IMR-90 (cell line): ENCODE measurements around the gene CEACAM21. TPM values are rescaled to one million over a fixed set of nuclear protein-coding genes. Genes with fewer than 3 reads are reported as not detected.

ENCODE experiments used
- ATAC-seq: fragments of 200-7000 bp; cut with Tn5 transposase; 2 replicates; pipeline ENCODE4 v1.9.1; 2020; ENCODE audit warnings: low read depth, mild to moderate bottlenecking, moderate library complexity
- BruUV-seq: library from RNA; stranded (reverse); fragments of 400-500 nt; replicated peaks from 2 replicates; lab custom pipeline; 2021; lab: Mats Ljungman, UMichigan
- CTCF ChIA-PET: fragments of 300-600 bp; formaldehyde crosslinking; extraction: SDS; loops from one replicate; lab custom pipeline; 2021; ENCODE audit warnings: antibody characterized with exemption; lab: Yijun Ruan, JAX
- POLR2A ChIA-PET: fragments of 300-600 bp; sonication (Branson Sonifier 250); formaldehyde crosslinking; loops from one replicate; lab custom pipeline; 2022; ENCODE audit warnings: antibody characterized with exemption; ENCODE audit not compliant: unreplicated experiment; lab: Charles Lee
- DNase-seq: peaks from one replicate; pipeline ENCODE4 v3.0.0; 2013
- H2AFZ ChIP-seq: replicated peaks from 2 replicates; pipeline ENCODE3; 2013; ENCODE audit warnings: low read length, mild to moderate bottlenecking; ENCODE audit not compliant: poor library complexity
- H2AK5ac ChIP-seq: 2 replicates; pipeline ENCODE4 v1.6.1; 2013; ENCODE audit warnings: low read depth, low read length, inconsistent platforms
- H2AK9ac ChIP-seq: replicated peaks from 2 replicates; pipeline ENCODE3; 2013; ENCODE audit warnings: mild to moderate bottlenecking, low read depth, low read length, moderate library complexity; ENCODE audit not compliant: poor library complexity
- H2BK120ac ChIP-seq: 2 replicates; pipeline ENCODE4 v1.6.1; 2013; ENCODE audit warnings: low read depth, low read length, inconsistent platforms
- H2BK15ac ChIP-seq: 3 replicates; pipeline ENCODE4 v1.6.1; 2013; ENCODE audit warnings: low read depth, low read length, inconsistent platforms
- H2BK20ac ChIP-seq: 2 replicates; pipeline ENCODE4 v1.6.1; 2013; ENCODE audit warnings: low read depth, mild to moderate bottlenecking, inconsistent platforms, low read length, moderate library complexity
- H2BK5ac ChIP-seq: 2 replicates; pipeline ENCODE4 v1.6.1; 2013; ENCODE audit warnings: mild to moderate bottlenecking, low read depth, low read length, inconsistent platforms; ENCODE audit not compliant: poor library complexity, severe bottlenecking
- H3K14ac ChIP-seq: replicated peaks from 2 replicates; pipeline ENCODE4 v1.6.1; 2013; ENCODE audit warnings: low read depth, low read length, inconsistent platforms
- H3K18ac ChIP-seq: 2 replicates; pipeline ENCODE4 v1.6.1; 2013; ENCODE audit warnings: low read depth, low read length, control low read depth
- H3K23ac ChIP-seq: 2 replicates; pipeline ENCODE4 v1.6.1; 2013; ENCODE audit warnings: low read depth, low read length, inconsistent platforms
- H3K27ac ChIP-seq: 2 replicates; pipeline ENCODE4 v1.5.1; 2013; ENCODE audit warnings: mild to moderate bottlenecking, control low read depth, low read length; ENCODE audit not compliant: insufficient read depth
- H3K27me3 ChIP-seq: 2 replicates; pipeline ENCODE4 v1.6.1; 2013; ENCODE audit warnings: low read length; ENCODE audit not compliant: control insufficient read depth, insufficient read depth
- H3K36me3 ChIP-seq: 2 replicates; pipeline ENCODE4 v1.6.1; 2013; ENCODE audit warnings: low read length, mixed read lengths; ENCODE audit not compliant: control insufficient read depth, insufficient read depth
- H3K4ac ChIP-seq: 2 replicates; pipeline ENCODE4 v1.6.1; 2013; ENCODE audit warnings: low read depth, low read length, inconsistent platforms
- H3K4me1 ChIP-seq: 2 replicates; pipeline ENCODE4 v1.6.1; 2013; ENCODE audit warnings: low read length, mixed read lengths; ENCODE audit not compliant: control insufficient read depth, insufficient read depth
- H3K4me2 ChIP-seq: 2 replicates; pipeline ENCODE4 v1.6.1; 2013; ENCODE audit warnings: low read depth, mild to moderate bottlenecking, control low read depth, low read length, moderate library complexity
- H3K4me3 ChIP-seq: 2 replicates; pipeline ENCODE4 v1.5.1; 2013; ENCODE audit warnings: low read depth, mild to moderate bottlenecking, control low read depth, low read length, moderate library complexity; ENCODE audit not compliant: insufficient read depth
- H3K56ac ChIP-seq: 2 replicates; pipeline ENCODE4 v1.6.1; 2013; ENCODE audit warnings: low read length, inconsistent platforms; ENCODE audit not compliant: insufficient read depth; ENCODE audit errors: extremely low read depth
- H3K79me1 ChIP-seq, 2 experiments: 2 replicates each; pipeline ENCODE4 v1.6.1; 2013; ENCODE audit warnings: low read length in 2 of 2, inconsistent platforms in 1 of 2, low read depth in 1 of 2
- H3K9ac ChIP-seq: 2 replicates; pipeline ENCODE4 v1.6.1; 2013; ENCODE audit warnings: low read depth, low read length, control low read depth
- H3K9me1 ChIP-seq: 2 replicates; pipeline ENCODE4 v1.6.1; 2013; ENCODE audit warnings: low read length, inconsistent platforms; ENCODE audit not compliant: insufficient read depth
- H3K9me3 ChIP-seq: 2 replicates; pipeline ENCODE4 v1.6.1; 2013; ENCODE audit warnings: low read length; ENCODE audit not compliant: control insufficient read depth, insufficient read depth
- H4K20me1 ChIP-seq: 2 replicates; pipeline ENCODE4 v1.6.1; 2013; ENCODE audit warnings: low read length, inconsistent platforms; ENCODE audit not compliant: insufficient read depth
- H4K5ac ChIP-seq: 2 replicates; pipeline ENCODE4 v1.6.1; 2013; ENCODE audit warnings: mild to moderate bottlenecking, low read depth, low read length, control low read depth
- H4K8ac ChIP-seq, 2 experiments: 2 replicates each; pipeline ENCODE4 v1.6.1; 2013; ENCODE audit warnings: low read depth in 2 of 2, low read length in 2 of 2, control low read depth in 1 of 2, inconsistent platforms in 1 of 2
- H4K91ac ChIP-seq: 2 replicates; pipeline ENCODE4 v1.6.1; 2013; ENCODE audit warnings: low read depth, low read length, inconsistent platforms; ENCODE audit not compliant: insufficient read depth
- RCOR1 ChIP-seq: IDR thresholded peaks from 2 replicates; pipeline ENCODE4 v1.6.1; 2012; ENCODE audit warnings: mild to moderate bottlenecking, low read length, improper control_type of control experiment; ENCODE audit not compliant: insufficient replicate concordance
- RFX5 ChIP-seq: IDR thresholded peaks from 2 replicates; pipeline ENCODE4 v1.8.0; 2012; ENCODE audit warnings: low read depth, mild to moderate bottlenecking, low read length, moderate library complexity
- USF2 ChIP-seq: fragments of 150-350 bp; IDR thresholded peaks from 2 replicates; pipeline ENCODE4 v1.6.1; 2017; ENCODE audit warnings: mild to moderate bottlenecking, antibody characterized with exemption, low read length, low read depth
- WGBS, 2 experiments: methylation state at CpG; one replicate each; pipeline versions ENCODE4 v1.1.5 to v1.1.7; 2013; ENCODE audit warnings: missing lambda C conversion rate in 2 of 2; ENCODE audit not compliant: insufficient read length in 1 of 2; ENCODE audit errors: extremely low coverage in 2 of 2; 5-methylcytosine and 5-hydroxymethylcytosine counted together
- dilution Hi-C: fragments of 300-500 bp; cut with HindIII; formaldehyde crosslinking; loops from one replicate; pipeline ENCODE4 v1.14.3; 2018; ENCODE audit warnings: low sequenced_read_pairs; ENCODE audit not compliant: unreplicated experiment
- in situ Hi-C: fragments of 300-500 bp; cut with MboI; formaldehyde crosslinking; loops from 3 replicates; pipeline ENCODE4 v1.14.3; 2019; ENCODE audit warnings: low sequenced_read_pairs, inconsistent platforms, mixed read lengths
- intact Hi-C: fragments of 100-400 bp; cut with micrococcal nuclease; formaldehyde crosslinking; loops from 2 replicates; pipeline ENCODE4 v1.10.0; 2022
- polyA plus RNA-seq, 3 experiments: library from polyadenylated mRNA; depleted of rRNA; stranded (reverse); fragments of >200 nt; gene quantifications; 2 replicates each; pipeline ENCODE4 v1.2.3, GENCODE V29; 2012; ENCODE audit warnings: low replicate concordance in 1 of 3
- total RNA-seq: library from RNA; depleted of rRNA; stranded (reverse); fragments of >200 nt; gene quantifications from 2 replicates; pipeline ENCODE4 v1.2.3, GENCODE V29; 2012

The CEACAM21 gene
- total and polyA plus RNA-seq, 2 of the 4 experiments (the other 2 are of a cell fraction): not detected

- H4K20me1 ChIP-seq: no peaks in the 10 kb centered on the region
- in situ Hi-C loops: no loop called here
- no peak for ATAC-seq
These were observed 42.2 kb downstream of the CEACAM21 start for GRCh38 chr19:41617941-41618730.

More at GRCh38 chr19:41617941-41618730, 42.2 kb downstream of the CEACAM21 start:
- H3K79me1 ChIP-seq: no peaks in the 10 kb centered on the region
- dilution Hi-C loops: no loop called here
- no peak overlapping the region for H2AFZ ChIP-seq
- H2BK15ac ChIP-seq: no peak overlapping the region
- no peak overlapping the region for H2AK5ac ChIP-seq
- DNase-seq: no peak
- no peak overlapping the region for H3K4me3 ChIP-seq
- H2BK20ac ChIP-seq: no peak overlapping the region
- H3K14ac ChIP-seq: no peak overlapping the region
- ChIA-PET POLR2A (no interaction called here), CTCF (no interaction called here)
- no peak overlapping the region for H3K18ac ChIP-seq
- H3K23ac ChIP-seq: no peak overlapping the region
- H3K4ac ChIP-seq: no peak overlapping the region
- TF ChIP-seq RFX5 (no peak), USF2 (no peak), RCOR1 (no peak)
- no peaks in the 10 kb centered on the region for H3K36me3 ChIP-seq
- no peak overlapping the region for H4K91ac ChIP-seq
- no peak overlapping the region for H3K4me2 ChIP-seq
- no peaks in the 10 kb centered on the region for H3K9me1 ChIP-seq
- H2BK5ac ChIP-seq: no peak overlapping the region
- no peak overlapping the region for H3K27ac ChIP-seq
- no peak overlapping the region for H2AK9ac ChIP-seq
- H3K9me3 ChIP-seq: no peaks in the 10 kb centered on the region
- no TSS peak for BruUV-seq
- no peak overlapping the region for H3K56ac ChIP-seq
- H3K9ac ChIP-seq: no peak overlapping the region
- intact Hi-C loops: no loop called here
- no peaks in the 10 kb centered on the region for H3K27me3 ChIP-seq
- no peak overlapping the region for H2BK120ac ChIP-seq
- no peaks in the 10 kb centered on the region for H3K4me1 ChIP-seq
- no peak overlapping the region for H4K5ac ChIP-seq
- WGBS, 2 experiments: 60% methylated on average over 1 of the region's 9 CpGs; no CpG with 5 or more reads in 1 of the 2 experiments
- H4K8ac ChIP-seq: no peak overlapping the region
